HG02610 (cell line): ENCODE data around the gene F12.

Source experiments
- ATAC-seq: cut with Tn5 transposase; IDR thresholded peaks from one replicate; pipeline ENCODE4 v1.9.1; 2021; ENCODE audit warnings: mild to moderate bottlenecking, moderate library complexity; ENCODE audit not compliant: unreplicated experiment

Gene F12

DNA sequence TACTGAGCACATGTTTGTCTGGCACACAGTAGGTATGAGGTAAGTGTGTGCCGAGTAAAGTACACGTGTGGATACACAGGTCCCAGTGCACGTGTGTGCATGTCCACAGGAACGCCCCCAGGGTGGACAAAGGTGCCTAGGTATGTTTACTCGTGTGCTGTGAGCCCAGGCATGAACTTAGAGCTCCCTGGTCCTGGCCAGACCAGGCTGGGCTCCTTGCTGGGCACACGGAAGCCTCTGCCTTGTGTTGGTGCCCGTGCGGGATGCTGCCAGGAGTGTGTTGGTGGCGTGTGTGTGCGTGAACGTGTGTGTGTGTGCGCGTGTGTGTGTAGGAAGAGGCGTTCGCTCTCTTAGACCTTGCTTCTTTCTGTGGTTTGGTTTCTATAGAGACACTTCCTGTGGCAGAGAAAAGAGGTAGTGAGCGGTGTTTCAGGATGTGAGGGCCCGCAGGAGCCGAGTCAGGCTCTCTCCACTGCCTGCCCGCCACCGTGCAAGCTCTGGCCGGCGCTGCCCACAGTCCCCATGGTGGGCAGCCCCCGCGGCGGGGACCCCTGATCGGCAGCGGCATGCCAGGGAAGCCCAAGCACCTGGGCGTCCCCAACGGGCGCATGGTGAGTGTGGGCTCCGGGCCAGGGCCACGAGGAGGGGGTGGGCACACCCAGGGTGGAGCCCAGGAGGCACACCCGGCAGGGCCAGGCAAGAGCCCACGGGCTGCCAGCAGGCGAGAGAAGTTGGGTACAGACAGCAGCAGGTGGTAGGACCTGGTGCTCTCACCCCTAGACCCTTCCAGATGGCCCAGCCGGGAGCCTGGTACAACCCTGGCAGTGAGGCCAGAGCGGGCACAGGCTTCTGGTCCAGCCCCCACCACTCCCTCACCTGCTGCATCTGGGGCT is 51.7 kb downstream of the F12 start, which contains the start of gene RGS14:
Gene RGS14, plus strand, starts transcription at position 466 of the 893 bp plus-strand sequence. Its CDS starts 101 bp downstream, at position 567.
- peak; percentile 89 for ATAC-seq

DNA sequence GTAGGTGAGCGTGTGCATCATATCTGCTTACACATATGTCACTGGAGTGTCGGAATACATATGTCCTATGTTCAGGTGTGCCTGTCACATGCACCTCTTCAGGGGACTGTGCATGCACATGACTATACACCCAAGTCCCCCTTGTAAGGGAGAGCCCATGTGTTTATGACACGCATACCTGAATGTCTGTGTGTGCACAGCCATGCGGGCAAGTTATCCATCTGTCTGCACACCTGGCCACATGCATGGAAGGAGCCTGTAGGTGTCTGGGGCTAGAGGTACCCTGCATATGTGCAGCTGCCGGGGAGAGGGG is 52.3 kb downstream of the F12 start:
- no peak for ATAC-seq

DNA sequence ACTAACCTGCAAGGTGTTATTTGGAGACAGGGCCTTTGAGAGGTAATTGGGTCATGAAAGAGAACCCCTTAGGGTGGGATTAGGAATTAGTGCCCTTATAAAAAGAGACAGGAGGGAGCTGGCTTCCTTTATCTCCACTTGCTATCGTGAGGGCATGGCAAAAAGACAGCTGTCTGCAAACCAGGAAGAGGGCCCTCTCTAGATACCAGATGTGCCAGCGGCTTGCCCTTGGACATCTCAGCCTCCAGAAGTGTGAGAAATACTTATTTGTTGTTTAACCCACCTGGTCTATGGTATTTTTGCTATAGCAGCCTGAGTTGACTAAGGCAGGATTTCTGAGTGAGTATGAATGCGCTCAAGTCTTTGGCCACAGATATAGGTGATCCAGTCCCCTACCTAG is 52.6 kb downstream of the F12 start:
- ATAC-seq, result no peak

DNA sequence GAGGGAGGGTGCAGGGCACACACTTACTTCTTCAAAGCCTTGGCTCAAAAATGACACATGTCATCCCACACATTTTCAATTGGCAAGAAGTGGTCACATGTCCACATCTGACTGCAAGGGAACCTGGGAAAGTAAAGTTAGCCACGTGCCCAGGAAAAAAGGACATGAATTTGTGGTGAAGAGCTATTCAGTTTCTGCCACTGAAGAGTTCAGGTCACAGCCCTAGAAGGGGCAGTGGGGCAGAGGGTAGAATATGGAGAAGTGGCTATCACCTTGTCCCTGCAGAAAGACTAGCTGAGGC is 53.5 kb downstream of the F12 start:
- no peak for ATAC-seq

DNA sequence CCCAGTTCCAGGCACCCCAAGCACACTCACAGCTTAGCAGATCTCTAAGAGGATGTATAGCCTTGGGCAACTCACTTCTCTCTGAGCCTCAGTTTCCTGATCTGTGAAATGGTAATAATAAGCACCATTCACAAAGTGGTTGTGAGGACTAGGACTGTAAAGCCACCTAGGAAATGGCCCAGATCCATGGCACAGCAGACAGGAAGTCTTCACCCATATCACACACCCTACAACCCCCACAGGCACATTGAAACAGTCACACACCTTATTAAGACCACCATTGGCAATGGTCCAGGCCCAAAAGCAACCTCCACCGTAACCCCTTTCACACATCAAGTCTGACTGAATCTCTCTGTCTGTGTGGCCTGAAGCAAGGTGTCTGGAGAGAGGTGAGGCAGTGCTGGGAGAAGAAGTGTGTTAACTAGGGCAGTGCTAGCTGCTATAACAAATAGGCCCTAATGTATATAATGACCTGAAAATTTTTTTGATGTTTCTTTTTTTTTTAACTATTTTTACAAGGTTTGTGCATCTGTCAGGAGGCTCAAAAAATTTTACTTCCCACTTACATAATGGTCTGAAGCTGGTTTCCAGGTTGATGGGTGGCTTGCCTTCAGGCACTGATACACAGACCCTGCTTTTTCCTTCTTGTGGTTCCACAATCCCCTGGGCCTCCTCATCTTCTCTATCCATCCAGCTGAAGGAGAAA is 54.0 kb downstream of the F12 start:
- no peak for ATAC-seq

DNA sequence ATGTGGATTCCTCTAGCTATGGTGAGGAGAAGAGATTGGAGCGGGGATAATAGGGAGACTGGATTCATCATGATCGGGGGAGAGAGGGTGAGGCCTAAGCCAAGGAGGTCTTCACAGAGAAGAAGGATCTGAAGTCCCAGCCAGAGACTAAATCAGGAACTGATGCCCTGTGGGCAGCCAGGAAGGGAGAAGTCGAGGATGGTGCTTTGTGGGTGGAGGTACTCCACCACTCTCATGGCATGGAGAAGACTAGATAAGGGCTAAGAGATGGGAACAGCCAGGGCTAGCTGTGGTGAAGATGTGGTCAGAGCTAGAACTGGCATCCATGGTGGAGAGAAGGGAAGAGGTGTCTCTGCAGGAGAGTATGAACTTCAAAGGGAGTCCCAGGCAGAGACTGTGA is 54.7 kb downstream of the F12 start:
- no peak for ATAC-seq

DNA sequence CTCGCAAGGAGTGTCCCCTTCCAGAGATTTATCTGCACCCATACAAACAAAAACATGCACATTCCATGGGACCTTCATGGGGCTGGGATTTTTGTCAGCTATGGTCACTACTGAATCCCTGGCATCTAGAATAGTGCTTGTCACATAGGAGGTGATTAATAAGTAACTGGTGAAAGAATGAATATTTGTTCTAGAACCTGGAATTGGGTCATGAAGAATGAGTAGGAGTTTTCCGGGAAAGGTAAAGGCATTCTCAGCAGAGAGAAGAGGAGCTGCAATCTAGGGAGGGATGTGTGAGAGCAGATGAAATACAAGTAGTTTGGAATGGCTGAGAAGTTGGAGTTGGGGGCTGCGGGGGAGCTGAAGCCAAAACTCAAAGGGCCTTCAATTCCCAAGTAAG is 55.1 kb downstream of the F12 start:
- no peak for ATAC-seq

DNA sequence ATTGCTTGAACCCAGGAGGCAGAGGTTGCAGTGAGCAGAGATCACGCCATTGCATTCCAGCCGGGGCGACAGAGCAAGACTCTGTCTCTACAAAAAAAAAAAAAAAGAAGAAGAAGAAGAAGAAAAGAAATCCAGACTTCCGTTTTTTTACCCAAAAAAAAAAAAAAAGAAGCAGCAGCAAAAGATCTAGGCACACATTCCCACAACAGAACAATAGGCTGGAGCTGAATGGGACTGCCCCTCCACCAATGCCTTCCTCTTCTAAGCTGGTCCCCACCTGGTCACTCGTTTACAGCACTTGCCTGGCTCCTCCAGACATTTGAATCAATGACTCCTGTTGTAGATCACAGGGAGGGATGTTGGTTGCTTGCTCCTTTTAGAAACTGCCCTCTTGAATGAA is 56.3 kb downstream of the F12 start:
- ATAC-seq, result no peak
